NCI-H2107 (cell line): Measurements from ENCODE around the gene WDR45B.

Experiments used
- DNase-seq: peaks from one replicate; lab custom pipeline; 2025; lab: John Stamatoyannopoulos, UW

Gene WDR45B

DNA sequence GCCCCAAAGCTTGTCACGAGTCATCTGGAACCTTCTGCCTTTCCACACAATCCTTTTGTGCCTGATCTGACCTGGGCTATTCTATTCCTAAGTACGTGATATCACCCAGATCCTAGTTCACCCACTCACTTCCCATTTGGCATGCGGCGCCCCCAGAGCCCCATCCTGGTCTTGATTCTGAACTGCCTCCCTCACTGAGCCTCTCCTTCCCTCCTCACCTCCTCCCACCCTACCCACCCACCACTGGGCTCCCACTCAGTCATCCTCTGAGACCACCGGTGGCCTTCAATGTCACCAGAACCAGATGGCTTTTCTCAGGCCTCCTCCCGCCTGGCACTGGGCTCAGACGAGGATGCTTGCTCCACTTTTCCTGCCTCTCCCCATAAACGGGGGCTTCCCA is 18.5 kb downstream of the WDR45B start:
- no peak for DNase-seq

DNA sequence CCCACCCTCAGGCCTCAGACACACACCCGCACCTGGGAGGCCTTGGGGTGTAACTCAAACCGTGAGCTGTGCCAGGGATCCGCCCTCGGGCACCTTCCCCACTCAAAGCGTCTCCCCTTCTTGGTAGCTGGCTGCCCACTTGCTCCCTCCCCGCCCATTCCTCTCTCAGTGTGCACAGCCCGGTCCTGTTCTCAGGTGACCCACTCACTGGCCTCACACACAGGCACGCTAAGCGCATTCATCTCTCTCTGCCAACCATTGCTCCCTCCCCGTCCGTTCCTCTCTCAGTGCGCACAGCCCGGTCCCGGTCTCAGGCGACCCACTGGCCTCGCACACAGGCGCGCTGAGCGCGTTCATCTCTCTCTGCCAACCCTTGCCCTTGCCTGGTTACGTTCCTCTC is 20.8 kb downstream of the WDR45B start:
- no peak for DNase-seq

DNA sequence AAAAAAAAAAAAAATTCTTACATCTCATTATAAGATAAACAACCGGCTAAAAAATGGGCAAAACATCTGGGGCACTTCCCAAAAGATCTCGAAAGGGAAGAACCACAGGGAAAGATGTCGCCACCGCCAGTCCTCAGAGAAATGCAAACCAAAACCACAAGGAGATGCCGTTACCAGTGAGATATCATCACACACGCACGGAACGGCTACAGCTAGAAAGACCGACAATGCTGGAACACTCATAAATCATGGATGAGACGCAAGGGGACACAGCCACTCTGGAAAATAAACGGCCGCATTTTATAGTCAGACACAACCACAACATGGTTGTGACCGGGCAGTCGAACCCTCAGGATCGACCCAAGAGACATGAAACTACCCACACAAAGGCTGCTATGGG is 24.5 kb downstream of the WDR45B start:
- no peak for DNase-seq

DNA sequence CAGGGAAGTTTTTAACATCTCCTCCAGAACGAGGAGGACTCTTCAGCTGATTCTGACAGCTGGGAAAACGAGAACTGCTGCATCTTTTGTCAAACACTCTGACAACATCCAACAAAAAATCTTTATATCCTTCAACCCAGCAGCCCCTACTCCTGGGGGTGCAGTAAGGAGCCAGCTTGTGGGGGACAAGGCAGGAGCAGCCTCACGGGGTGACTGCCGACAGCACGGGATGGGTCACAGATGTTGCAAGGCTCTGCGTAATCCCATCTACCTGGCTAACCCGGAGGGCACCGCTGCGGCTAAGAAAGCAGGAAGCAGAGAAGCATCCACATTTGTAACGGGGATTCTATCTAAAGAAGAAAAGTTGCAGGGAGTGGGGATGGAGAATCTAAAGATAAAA is 28.6 kb downstream of the WDR45B start:
- DNase-seq = no peak

DNA sequence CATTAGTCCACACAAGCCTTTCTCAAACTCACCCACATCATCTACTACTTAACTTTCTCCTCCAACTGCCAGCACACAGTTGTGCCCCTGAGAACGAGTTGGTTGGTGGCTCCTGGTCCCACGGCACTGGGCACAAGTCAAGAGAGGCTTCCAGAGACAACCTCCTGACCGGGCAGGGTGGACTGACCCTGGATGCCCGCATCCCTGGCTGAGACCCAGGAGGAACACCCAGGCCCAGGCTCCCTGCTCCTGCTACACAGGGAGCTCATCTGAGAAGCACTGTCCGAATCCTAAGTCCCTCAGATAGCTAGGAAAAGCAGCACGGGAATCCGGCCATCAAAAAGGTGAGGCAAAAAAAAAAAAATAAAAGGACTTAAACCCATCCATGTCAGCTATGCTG is 29.0 kb downstream of the WDR45B start:
- no peak for DNase-seq

DNA sequence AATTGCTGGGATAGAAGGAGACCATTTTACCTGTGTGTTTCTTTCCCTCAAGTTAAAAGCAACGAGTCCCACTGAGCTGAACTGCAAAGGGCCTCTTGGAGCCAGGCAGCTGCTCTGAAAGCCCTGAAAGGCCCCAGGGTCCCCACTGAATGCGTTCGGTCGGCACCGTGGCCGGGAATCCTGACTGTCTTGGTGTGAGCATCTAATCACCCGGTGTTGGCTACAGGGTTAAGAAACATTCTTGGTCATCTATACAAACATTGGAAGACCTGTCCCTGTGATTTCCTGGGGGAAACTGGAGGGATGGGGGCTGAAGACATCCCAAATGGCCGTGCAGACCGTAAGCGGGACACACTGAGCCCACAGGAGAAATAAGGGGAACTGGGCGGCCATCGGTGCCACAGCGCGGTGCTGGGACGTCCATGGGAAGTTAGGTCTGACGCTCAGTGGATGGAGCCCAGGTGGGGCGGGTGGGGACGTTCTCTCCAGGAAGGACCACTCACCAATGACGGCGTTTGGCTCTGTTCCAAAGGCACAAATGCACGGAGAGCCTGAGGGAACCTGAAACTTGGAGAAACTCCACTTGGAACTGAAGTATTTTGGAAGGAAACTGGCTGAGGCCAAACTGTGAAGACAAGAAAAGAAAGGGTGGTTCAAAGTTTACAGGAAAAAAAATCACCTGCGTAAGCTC is 32.1 kb downstream of the WDR45B start:
- DNase-seq = no peak

DNA sequence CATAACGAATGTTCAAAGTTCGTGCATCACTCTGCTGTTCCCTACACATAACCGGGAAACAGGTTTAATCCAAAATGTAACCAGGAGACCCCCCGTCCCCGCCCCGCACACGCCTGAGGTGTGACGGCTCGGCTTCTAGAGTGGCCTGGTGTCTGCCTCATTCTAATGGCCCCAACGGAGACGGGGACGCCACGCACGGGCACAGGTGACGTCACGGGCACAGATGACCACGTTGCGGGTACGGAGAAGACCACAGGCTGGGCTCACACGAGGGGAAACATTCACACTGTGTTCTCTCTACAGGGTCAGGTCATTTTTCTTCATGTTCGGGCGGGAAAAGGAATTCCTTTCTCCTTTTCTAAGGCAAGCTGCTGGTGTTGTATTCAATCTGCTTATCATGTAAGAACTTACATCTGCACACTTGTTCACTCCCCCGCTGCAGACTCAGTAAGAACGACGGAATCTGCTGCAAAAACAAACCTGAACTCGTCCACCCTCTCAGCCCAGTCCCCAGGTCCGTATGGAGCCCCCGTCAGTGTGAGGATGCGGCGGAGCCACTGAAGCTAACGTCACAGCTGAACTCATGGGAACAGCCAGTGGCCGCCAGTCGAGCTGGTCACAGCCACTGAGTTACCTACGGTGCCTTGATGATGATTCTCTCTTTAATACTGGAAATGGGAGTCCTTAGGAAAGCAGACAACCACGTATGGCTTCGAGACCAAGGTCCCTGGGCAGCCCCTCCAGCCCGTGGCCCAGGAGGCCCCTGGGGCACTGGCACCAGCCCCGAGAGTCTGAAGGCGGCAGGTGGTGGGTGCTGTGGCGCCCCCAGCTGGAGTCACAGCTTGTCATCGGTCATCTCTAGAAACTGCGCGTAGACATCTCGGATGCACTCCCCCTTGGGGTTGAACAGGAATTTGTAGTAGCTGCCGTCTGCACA is 32.9 kb downstream of the WDR45B start:
- no peak for DNase-seq

DNA sequence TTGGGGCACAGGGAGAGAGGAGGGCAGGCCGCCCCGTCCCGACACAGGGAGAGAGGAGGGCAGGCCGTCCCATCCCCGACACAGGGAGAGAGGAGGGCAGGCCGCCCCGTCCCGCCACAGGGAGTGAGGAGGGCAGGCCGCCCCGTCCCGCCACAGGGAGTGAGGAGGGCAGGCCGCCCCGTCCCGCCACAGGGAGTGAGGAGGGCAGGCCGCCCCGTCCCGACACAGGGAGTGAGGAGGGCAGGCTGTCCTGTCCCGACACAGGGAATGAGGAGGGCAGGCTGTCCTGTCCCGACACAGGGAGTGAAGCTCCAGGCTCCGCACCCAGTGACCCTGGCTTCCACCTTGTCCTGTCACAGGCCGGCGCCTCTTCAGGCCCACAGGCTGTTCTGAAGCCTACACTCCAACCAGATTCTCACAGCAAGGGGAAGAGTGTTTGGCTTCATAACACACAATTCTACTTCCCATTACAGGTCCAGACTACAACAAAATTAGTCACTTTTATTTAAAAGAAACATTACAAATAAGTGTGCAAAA is 34.1 kb downstream of the WDR45B start:
- no peak for DNase-seq

DNA sequence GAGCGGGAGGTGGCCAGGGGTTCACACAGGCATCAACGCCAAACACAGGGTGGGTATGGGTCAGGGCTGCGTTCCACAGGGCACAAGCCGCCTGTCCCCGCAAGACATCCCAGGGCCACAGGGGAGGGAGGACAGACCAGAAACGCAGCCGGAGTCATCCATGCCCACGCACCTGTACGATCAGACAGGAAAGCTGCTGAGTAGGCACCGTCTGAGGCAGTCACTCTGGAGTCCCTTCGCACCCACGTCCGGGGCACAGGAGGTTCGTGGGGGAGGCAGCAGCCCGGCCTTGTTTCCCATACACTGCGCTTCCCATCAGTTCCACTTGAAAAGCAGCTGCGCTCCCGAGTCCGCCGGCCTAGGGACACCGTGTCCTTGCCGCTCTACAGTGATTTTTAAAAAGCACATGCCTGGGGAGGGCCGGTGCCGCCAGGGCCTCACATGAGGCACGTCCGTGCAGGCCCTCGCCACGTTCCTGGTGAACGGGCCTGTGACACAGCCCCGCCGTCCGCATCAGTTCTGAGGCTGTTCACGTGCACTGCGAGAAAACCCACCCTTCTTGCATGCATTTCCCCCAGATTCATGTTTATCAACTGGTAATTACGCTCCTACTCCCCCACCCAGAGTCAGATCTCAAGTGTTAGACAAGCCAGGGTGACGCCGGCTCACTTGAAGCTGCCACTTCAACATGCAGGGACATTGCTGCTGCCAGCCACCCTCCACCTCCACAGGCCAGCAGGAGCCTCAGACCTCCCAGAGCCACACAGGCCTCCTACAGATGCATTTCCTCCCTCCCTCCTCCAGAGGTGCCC is 34.8 kb downstream of the WDR45B start:
- DNase-seq = no peak

DNA sequence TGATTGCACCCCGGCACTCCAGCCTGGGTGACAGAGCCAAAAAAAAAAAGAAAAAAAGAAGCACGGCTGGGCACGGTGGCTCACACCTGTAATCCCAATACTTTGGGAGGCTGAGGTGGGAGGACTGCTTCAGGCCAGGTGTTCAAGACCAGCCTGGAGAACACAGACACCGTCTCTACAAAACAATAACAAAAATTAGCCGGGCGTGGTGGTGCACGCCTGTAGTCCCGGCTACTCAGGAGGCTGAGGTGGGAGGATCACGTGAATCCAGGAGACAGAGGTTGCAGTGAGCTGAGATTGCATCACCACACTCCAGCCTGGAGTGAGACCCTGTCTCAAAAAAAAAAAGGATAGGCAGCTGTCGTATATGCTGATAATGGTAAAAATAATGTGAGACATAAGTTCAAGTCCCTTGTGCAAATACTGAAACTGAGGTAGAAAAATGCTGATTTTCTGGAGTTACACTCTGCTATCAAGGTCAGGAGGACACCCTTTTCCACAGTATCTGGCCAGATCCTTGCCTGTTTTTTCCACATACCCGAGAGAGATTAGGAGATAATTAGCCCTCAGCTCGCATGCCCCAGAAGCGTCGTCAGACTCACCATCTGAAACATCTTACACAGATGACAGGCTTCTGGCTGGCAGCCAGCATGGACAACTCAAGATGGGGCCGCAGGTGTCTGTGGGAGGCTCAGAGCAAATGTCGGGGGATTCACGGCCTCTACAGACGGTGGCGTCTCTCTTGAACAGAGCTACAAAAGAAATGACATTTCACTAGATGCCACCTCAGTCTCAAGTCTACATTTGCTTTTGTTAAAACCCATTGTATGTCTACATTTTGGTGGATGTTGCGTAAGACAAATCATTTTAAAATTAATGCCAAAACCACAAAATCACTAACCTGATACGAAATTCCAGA is 36.8 kb downstream of the WDR45B start:
- no peak for DNase-seq

DNA sequence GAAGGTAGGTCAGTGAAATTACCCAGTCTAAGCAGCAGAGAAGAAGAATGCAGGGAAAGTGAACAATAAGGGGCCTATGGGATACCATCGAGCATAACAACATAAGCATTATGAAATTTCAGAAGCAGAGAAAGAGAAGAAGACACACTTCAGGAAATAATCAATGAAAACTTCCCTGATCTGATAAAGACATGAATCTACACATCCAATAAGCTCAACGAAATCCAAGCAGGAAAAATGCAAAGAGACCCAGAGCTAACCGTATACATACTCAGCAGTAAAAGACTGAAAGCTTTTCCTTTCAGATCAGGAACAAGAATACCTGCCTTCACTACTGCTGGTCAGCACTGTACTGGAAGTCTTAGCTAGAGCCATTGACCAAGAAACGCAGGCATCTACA is 38.6 kb downstream of the WDR45B start:
- DNase-seq = no peak

DNA sequence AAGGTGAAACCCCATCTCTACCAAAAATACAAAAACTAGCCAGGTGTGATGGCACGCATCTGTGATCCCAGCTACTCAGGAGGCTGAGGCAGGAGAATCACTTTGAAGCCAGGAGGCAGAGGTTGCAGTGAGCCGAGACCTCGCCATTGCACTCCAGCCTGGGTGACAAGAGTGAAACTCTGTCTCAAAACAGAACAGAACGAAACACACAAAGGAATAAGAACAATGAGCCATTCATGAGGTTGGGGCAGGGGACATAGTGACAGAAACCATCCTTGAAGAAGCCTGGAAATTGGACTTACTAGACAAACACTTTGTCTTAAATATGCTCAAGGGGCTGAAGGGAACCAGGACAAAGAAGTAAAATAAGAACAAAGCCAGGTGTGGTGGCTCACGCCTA is 39.4 kb downstream of the WDR45B start:
- no peak for DNase-seq

DNA sequence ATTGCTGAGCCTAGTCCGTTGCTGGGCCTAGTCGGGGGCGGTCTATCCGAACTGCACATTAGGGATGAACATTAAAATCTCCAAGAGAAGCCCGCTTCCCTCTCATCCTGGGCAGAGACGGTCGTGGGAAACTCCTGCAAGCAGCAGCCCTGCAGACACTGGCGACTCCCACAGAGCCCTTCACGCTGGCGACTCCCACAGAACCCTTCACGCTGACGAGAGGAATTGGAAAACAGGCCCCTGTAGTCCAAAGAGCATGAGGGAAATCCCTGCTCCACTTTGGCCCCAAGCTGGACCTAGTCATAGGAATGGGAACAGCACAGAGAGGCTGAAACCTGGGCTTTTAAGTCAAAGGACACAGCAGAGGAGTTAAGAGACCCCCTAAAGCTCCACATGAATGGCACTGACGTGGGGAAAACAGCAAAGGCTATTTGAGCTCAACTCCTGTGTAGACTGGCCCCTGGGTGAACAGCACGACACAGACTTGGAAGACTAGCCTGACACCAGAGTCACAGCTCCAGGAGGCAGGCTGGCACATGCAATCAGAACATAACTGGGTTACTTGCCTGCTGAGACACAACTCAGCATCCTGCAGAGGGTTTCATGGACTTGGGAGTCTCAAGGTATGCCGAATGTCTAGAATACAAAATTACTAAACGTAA is 42.2 kb downstream of the WDR45B start:
- DNase-seq = no peak

DNA sequence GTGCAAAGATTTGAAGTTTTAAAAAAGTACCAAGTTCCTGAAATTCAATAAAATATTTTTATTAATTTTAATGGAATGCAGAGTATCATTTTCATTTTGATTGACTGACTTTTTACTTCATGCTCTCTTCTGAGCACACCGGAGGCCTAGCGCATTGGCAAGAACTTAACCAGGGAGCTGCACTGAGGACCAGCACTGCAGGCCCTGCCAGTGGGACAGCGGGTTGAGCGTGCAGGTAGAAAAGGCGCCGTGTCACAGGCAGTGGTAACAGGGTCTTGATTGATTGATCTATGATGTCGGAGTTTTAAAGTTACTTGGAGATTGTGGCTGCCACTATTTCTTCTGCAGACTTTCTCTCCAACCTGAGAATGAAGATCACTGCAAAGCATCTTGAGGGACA is 43.7 kb downstream of the WDR45B start:
- no peak for DNase-seq

DNA sequence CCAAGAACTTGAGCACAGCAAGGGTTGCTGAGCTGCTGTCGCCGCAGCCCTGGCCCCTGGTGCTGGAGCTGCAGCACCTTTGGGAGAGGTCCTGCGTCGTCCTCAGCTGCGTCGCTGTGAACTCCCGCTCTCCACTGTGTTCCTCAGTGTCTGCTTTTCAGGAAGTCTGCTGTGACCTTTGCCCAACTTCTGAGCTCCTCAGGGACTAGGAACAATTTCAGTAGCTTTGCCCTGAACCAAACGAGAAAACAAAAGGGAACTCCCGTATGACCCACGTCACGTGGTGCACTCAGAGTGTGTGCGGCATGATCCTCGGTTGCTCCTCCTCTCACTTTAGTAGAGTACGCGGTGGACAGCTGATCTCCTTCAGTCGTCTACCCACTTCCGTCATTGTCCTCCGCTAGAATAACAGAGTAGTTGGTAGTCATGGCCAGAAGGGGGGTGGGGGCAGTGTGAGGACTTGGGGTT is 44.2 kb downstream of the WDR45B start:
- DNase-seq = no peak

DNA sequence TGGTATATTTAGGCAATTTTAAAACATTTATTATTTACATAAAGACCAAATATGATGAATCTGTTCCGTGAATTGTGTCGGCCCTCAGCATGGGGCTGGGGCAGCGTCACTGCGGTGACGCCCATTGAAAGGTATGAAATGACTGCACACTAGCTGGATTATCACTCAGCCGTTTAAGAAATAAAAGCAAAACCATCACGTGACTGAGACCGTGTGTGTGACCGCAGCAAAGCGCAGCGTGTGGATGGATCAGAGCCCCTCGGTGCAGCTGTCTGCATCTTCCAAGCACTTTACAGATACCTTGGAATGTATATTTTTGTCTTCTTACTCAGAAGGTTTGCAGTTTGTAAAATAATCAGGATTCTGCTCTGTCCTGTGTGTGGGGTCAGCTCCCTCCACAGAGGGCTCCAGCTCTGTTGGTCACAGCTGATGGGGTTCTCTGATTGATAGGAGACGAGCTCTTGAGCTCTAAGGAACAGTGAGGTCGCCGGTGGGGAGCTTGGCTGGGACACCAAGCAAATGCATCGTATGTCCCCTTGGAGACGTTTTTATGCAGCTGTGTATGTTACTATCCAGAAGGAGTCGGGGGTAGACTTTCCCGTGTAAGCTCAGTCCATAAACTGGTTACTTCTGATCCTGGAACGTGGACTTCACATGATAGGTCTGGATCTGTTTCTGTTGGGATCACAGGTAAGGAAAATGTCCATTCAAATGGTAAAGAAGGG is 45.1 kb downstream of the WDR45B start:
- no peak for DNase-seq

DNA sequence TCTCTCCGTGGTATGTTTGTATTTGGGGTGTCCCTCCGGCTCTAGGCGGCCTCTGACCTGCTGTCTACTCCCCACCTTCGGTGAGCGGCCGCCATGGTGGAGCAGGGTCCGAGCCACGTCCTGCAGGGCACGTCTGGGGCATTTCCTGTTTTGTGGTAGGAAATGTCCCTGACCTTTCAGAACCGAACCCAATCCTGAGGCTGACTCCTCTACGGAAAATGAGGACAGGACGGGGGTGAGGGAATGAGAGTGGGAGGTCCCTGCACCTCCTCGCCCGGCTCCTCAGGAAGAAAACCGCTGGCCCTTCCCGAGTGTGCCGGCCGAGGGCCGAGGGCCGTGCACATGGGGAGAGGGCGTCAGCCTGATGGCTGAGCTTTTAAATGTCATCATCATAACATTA is 45.8 kb downstream of the WDR45B start:
- no peak for DNase-seq

DNA sequence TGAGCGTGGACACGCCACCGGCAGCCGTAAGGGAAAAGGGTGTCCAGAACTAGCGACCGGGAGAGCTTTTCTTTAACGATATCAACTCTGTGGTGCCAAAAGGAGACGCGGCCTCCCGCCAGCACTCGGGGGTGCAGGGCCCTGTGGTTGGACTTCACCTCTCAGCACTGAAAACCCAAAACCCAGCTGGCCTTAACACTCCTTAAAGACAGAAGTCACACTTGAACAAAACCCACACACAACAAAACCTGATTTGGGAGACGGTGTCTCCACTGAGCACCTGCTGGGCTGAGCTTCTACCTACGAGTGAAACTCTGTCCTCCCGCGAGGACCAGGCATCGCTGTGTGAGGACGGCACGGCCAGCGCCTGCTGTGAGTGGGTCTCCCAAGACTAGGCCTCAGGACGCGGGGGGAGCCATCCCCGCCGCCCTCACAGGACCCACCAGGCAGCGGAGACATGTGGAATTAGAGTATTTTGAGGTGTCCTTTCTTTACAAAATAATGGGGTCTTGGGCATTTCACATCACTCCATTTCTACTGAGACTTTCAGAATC is 46.7 kb downstream of the WDR45B start:
- DNase-seq = no peak

DNA sequence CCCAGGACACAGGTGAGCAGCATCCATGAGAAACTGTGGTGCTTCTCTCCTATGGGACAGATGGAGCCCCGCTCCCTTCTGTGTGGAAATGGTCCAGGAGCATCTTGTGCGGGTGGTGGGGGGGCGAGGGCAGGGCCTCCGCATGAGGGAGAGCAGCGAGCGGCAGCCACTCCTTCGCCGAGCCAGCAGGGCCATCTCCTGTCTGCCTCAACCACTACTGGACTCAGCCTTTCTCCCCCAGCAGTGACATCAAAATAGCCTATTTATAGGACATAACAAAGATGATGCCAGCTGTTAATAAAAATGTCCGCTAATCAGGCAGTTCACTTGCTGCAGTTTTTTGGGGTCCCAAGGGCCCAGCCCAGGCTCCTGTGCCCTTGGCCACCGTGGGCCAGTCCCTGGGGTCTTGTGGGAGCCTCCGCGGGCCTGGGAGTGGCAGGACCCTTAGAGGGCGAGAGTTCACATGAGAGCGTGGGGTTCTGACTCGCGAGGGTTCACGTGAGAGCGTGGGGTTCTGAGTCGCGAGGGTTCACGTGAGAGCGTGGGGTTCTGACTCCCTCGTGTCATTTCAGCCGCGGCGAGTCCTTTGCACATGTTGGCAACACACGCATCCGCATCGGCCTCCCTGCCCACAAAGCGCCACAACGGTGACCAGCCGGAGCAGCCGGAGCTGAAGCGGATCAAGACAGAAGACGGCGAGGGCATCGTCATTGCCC is 47.4 kb downstream of the WDR45B start:
- DNase-seq = no peak
